ENCODE results near the gene MAGOHB. TPM values are rescaled to one million over a fixed set of nuclear protein-coding genes. Genes with fewer than 3 reads are reported as not detected.

The MAGOHB gene
- total RNA-seq, 5 donors from 2014 or later (not counting 1 experiment from before 2014, with no cell fraction given) = 11.6 to 22.9 (median 20.3) TPM

GRCh38 chr12:10610188-10610587, 3.2 kb downstream of the MAGOHB start:
- H3K27me3 ChIP-seq (replicated peaks in 1 of 2; ENCODE audit: control insufficient read depth in 2 of 2, extremely low read depth in 1 of 2, insufficient read depth in 2 of 2, low read length in 1 of 2) = no peaks in the 10 kb centered on the region
- ATAC-seq (replicated peaks in 1 of 4) (no peak), DNase-seq (no peak)
- no peaks in the 10 kb centered on the region for H3K9me3 ChIP-seq
- no peaks in the 10 kb centered on the region for H3K9me3 Mint-ChIP-seq
- peaks cover 8 to 12% of the 10 kb centered on the region in 2 experiments for H3K4me1 ChIP-seq (ENCODE audit: control insufficient read depth in 1 of 2, extremely low read depth in 1 of 2, insufficient read depth in 2 of 2, low read length in 2 of 2)
- ChIA-PET POLR2A (interaction anchor here in 1 of 2 donors (0.6 kb wide), 2 partner anchors 51 to 517 kb away, joined by 5 read pairs; no protein-coding TSS in a partner anchor), CTCF (interaction anchor here (0.5 to 0.8 kb wide), 3 partner anchors 64 to 482 kb away, joined by 5 to 6 read pairs (median 5); partner anchors contain the start of gene STYK1 (in 1 of the 2))
- H3K36me3 ChIP-seq (ENCODE audit: control insufficient read depth in 2 of 2, extremely low read depth in 1 of 2, insufficient read depth in 1 of 2, low read length in 1 of 2) = peaks cover 0 to 19% of the 10 kb centered on the region in 2 donors
- 100% methylated on average over 2 of the region's 3 CpGs for WGBS (ENCODE audit: insufficient coverage)
- H3K4me1 Mint-ChIP-seq = peaks cover 25 to 31% (median 29%) of the 10 kb centered on the region in 3 donors
- no peak overlapping the region for H3K4me3 ChIP-seq (ENCODE audit: control insufficient read depth in 1 of 2, extremely low read depth in 1 of 2, low read length in 1 of 2)
- H3K36me3 Mint-ChIP-seq = peaks cover 30% of the 10 kb centered on the region
- no peak overlapping the region for H3K27ac Mint-ChIP-seq
- H3K27ac ChIP-seq (ENCODE audit: low read length) = no peak overlapping the region
- H3K4me3 Mint-ChIP-seq = no peak overlapping the region
- H3K27me3 Mint-ChIP-seq = peaks cover 0 to 4% of the 10 kb centered on the region in 2 donors

- H3K4me1 Mint-ChIP-seq = peaks cover 18 to 24% (median 20%) of the 10 kb centered on the region in 3 donors
- POLR2A ChIA-PET = no interaction called here
- WGBS (ENCODE audit: insufficient coverage) = no CpG with 5 or more reads among the region's 3 CpGs
- H3K36me3 ChIP-seq (ENCODE audit: control insufficient read depth in 2 of 2, extremely low read depth in 1 of 2, insufficient read depth in 1 of 2, low read length in 1 of 2) = peaks cover 0 to 19% of the 10 kb centered on the region in 2 donors
- H3K9me3 Mint-ChIP-seq = no peaks in the 10 kb centered on the region
- H3K9me3 ChIP-seq = no peaks in the 10 kb centered on the region
- no peaks in the 10 kb centered on the region for H3K27me3 ChIP-seq (replicated peaks in 1 of 2; ENCODE audit: control insufficient read depth in 2 of 2, extremely low read depth in 1 of 2, insufficient read depth in 2 of 2, low read length in 1 of 2)
- no peak overlapping the region for H3K27ac ChIP-seq (ENCODE audit: low read length)
- CTCF ChIA-PET = interaction anchor here (0.5 to 0.6 kb wide), 2 partner anchors 21 to 956 kb away, joined by 3 to 10 read pairs; no protein-coding TSS in a partner anchor
- H3K27ac Mint-ChIP-seq = no peak overlapping the region
- peaks cover 8 to 10% of the 10 kb centered on the region in 2 experiments for H3K4me1 ChIP-seq (ENCODE audit: control insufficient read depth in 1 of 2, extremely low read depth in 1 of 2, insufficient read depth in 2 of 2, low read length in 2 of 2)
- ATAC-seq (replicated peaks in 1 of 4) (no peak), DNase-seq (peak in 3 of 35 experiments; percentile 5 to 20 (median 14))
- peaks cover 44% of the 10 kb centered on the region for H3K36me3 Mint-ChIP-seq
- no peak overlapping the region for H3K4me3 Mint-ChIP-seq
- H3K4me3 ChIP-seq (ENCODE audit: control insufficient read depth in 1 of 2, extremely low read depth in 1 of 2, low read length in 1 of 2) = no peak overlapping the region
- no peaks in the 10 kb centered on the region for H3K27me3 Mint-ChIP-seq
These were observed 5.4 kb downstream of the MAGOHB start for GRCh38 chr12:10607885-10608458.

GRCh38 chr12:10601860-10602259, 11.5 kb downstream of the MAGOHB start:
- Histone ChIP-seq H3K9me3 (no peaks in the 10 kb centered on the region), H3K36me3 (ENCODE audit: control insufficient read depth in 2 of 2, extremely low read depth in 1 of 2, insufficient read depth in 1 of 2, low read length in 1 of 2) (peaks cover 0 to 2% of the 10 kb centered on the region in 2 donors), H3K4me1 (ENCODE audit: control insufficient read depth in 1 of 2, extremely low read depth in 1 of 2, insufficient read depth in 2 of 2, low read length in 2 of 2) (peaks cover 0 to 3% of the 10 kb centered on the region in 2 experiments), H3K4me3 (ENCODE audit: control insufficient read depth in 1 of 2, extremely low read depth in 1 of 2, low read length in 1 of 2) (no peak overlapping the region), H3K27ac (ENCODE audit: low read length) (no peak overlapping the region), H3K27me3 (replicated peaks in 1 of 2; ENCODE audit: control insufficient read depth in 2 of 2, extremely low read depth in 1 of 2, insufficient read depth in 2 of 2, low read length in 1 of 2) (no peaks in the 10 kb centered on the region)
- Mint-ChIP-seq H3K36me3 (peaks cover 42% of the 10 kb centered on the region), H3K4me1 (peaks cover 0 to 6% (median 0%) of the 10 kb centered on the region in 3 donors), H3K9me3 (no peaks in the 10 kb centered on the region), H3K4me3 (no peak overlapping the region), H3K27me3 (no peaks in the 10 kb centered on the region), H3K27ac (no peak overlapping the region)
- POLR2A ChIA-PET = no interaction called here
- WGBS (ENCODE audit: insufficient coverage) = no CpG with 5 or more reads among the region's 2 CpGs
- no peak for ATAC-seq (replicated peaks in 1 of 4)
- DNase-seq = no peak
- CTCF ChIA-PET = no interaction called here

- H3K27ac Mint-ChIP-seq = peak overlapping the region in 1 of 2 donors; percentile 16
These were observed 12.4 kb downstream of the MAGOHB start for GRCh38 chr12:10600988-10601387.

GRCh38 chr12:10595881-10596280, 17.5 kb downstream of the MAGOHB start:
- DNase-seq (no peak), ATAC-seq (replicated peaks in 1 of 4) (no peak)
- Mint-ChIP-seq H3K4me1 (no peaks in the 10 kb centered on the region), H3K36me3 (peaks cover 43% of the 10 kb centered on the region), H3K27ac (no peak overlapping the region), H3K27me3 (no peaks in the 10 kb centered on the region), H3K9me3 (no peaks in the 10 kb centered on the region), H3K4me3 (no peak overlapping the region)
- POLR2A ChIA-PET = no interaction called here
- no peak overlapping the region for H3K4me3 ChIP-seq (ENCODE audit: control insufficient read depth in 1 of 2, extremely low read depth in 1 of 2, low read length in 1 of 2)
- H3K36me3 ChIP-seq (ENCODE audit: control insufficient read depth in 2 of 2, extremely low read depth in 1 of 2, insufficient read depth in 1 of 2, low read length in 1 of 2) = peaks cover 0 to 11% of the 10 kb centered on the region in 2 donors
- H3K27ac ChIP-seq (ENCODE audit: low read length) = no peak overlapping the region
- H3K4me1 ChIP-seq (ENCODE audit: control insufficient read depth in 1 of 2, extremely low read depth in 1 of 2, insufficient read depth in 2 of 2, low read length in 2 of 2) = no peaks in the 10 kb centered on the region
- no CpG with 5 or more reads among the region's 2 CpGs for WGBS (ENCODE audit: insufficient coverage)
- no peaks in the 10 kb centered on the region for H3K27me3 ChIP-seq (replicated peaks in 1 of 2; ENCODE audit: control insufficient read depth in 2 of 2, extremely low read depth in 1 of 2, insufficient read depth in 2 of 2, low read length in 1 of 2)
- H3K9me3 ChIP-seq = no peaks in the 10 kb centered on the region
- CTCF ChIA-PET = no interaction called here

More at GRCh38 chr12:10600988-10601387, 12.4 kb downstream of the MAGOHB start:
- POLR2A ChIA-PET = no interaction called here
- Histone ChIP-seq H3K36me3 (ENCODE audit: control insufficient read depth in 2 of 2, extremely low read depth in 1 of 2, insufficient read depth in 1 of 2, low read length in 1 of 2) (no peaks in the 10 kb centered on the region), H3K27me3 (replicated peaks in 1 of 2; ENCODE audit: control insufficient read depth in 2 of 2, extremely low read depth in 1 of 2, insufficient read depth in 2 of 2, low read length in 1 of 2) (no peaks in the 10 kb centered on the region), H3K27ac (ENCODE audit: low read length) (no peak overlapping the region), H3K4me3 (ENCODE audit: control insufficient read depth in 1 of 2, extremely low read depth in 1 of 2, low read length in 1 of 2) (peak overlapping the region in 1 of 2 donors; percentile 0), H3K4me1 (ENCODE audit: control insufficient read depth in 1 of 2, extremely low read depth in 1 of 2, insufficient read depth in 2 of 2, low read length in 2 of 2) (peaks cover 0 to 3% of the 10 kb centered on the region in 2 experiments), H3K9me3 (no peaks in the 10 kb centered on the region)
- Mint-ChIP-seq H3K4me1 (peaks cover 0 to 6% (median 0%) of the 10 kb centered on the region in 3 donors), H3K9me3 (no peaks in the 10 kb centered on the region), H3K36me3 (peaks cover 48% of the 10 kb centered on the region), H3K27me3 (no peaks in the 10 kb centered on the region), H3K4me3 (no peak overlapping the region)
- CTCF ChIA-PET = no interaction called here
- ATAC-seq (replicated peaks in 1 of 4) (peak in 1 of 4 experiments; percentile 40), DNase-seq (peak in 1 of 35 experiments; percentile 37)
- WGBS (ENCODE audit: insufficient coverage) = no CpG with 5 or more reads among the region's 6 CpGs

GRCh38 chr12:10590966-10591365, 22.4 kb downstream of the MAGOHB start:
- Mint-ChIP-seq H3K4me3 (no peak overlapping the region), H3K9me3 (no peaks in the 10 kb centered on the region), H3K4me1 (no peaks in the 10 kb centered on the region), H3K27ac (no peak overlapping the region), H3K36me3 (peaks cover 48% of the 10 kb centered on the region), H3K27me3 (no peaks in the 10 kb centered on the region)
- no peaks in the 10 kb centered on the region for H3K9me3 ChIP-seq
- ChIA-PET POLR2A (no interaction called here), CTCF (interaction anchor here in 1 of 2 donors (0.6 kb wide), 1 partner anchor 133 kb away, joined by 4 read pairs; no protein-coding TSS in a partner anchor)
- H3K4me1 ChIP-seq (ENCODE audit: control insufficient read depth in 1 of 2, extremely low read depth in 1 of 2, insufficient read depth in 2 of 2, low read length in 2 of 2) = no peaks in the 10 kb centered on the region
- H3K4me3 ChIP-seq (ENCODE audit: control insufficient read depth in 1 of 2, extremely low read depth in 1 of 2, low read length in 1 of 2) = no peak overlapping the region
- H3K27me3 ChIP-seq (replicated peaks in 1 of 2; ENCODE audit: control insufficient read depth in 2 of 2, extremely low read depth in 1 of 2, insufficient read depth in 2 of 2, low read length in 1 of 2) = no peaks in the 10 kb centered on the region
- ATAC-seq (replicated peaks in 1 of 4) = no peak
- H3K36me3 ChIP-seq (ENCODE audit: control insufficient read depth in 2 of 2, extremely low read depth in 1 of 2, insufficient read depth in 1 of 2, low read length in 1 of 2) = peaks cover 4 to 13% of the 10 kb centered on the region in 2 donors
- DNase-seq = no peak
- H3K27ac ChIP-seq (ENCODE audit: low read length) = no peak overlapping the region
- WGBS (ENCODE audit: insufficient coverage) = no CpG with 5 or more reads among the region's 3 CpGs

Data from T-cell (primary cell).